Liver (tissue), 9 donors: ENCODE measurements around the gene CCDC81. TPM values are rescaled to one million over a fixed set of nuclear protein-coding genes. Genes with fewer than 3 reads are reported as not detected.

Experiments
- DNase-seq: peaks from one replicate; pipeline ENCODE4 v3.0.0-alpha.2; 2017; ENCODE audit warnings: low spot score
- H3K27ac ChIP-seq, 2 donors: one replicate each; pipeline ENCODE4 v1.7.0; 2013; ENCODE audit warnings: inconsistent platforms in 2 of 2, low read length in 2 of 2, control low read depth in 1 of 2, low read depth in 1 of 2, mild to moderate bottlenecking in 1 of 2
- H3K27me3 ChIP-seq, 4 donors: one replicate each; pipeline versions ENCODE4 v1.6.1 to v1.7.0; 2013; ENCODE audit warnings: low read length in 3 of 4, inconsistent platforms in 1 of 4, mild to moderate bottlenecking in 1 of 4, moderate library complexity in 1 of 4; ENCODE audit not compliant: control insufficient read depth in 4 of 4, insufficient read depth in 4 of 4
- H3K36me3 ChIP-seq, 4 donors: one replicate each; pipeline versions ENCODE4 v1.6.1 to v1.7.0; 2013; ENCODE audit warnings: low read length in 3 of 4, mild to moderate bottlenecking in 3 of 4, low read depth in 1 of 4, moderate library complexity in 1 of 4; ENCODE audit not compliant: control insufficient read depth in 4 of 4, insufficient read depth in 3 of 4
- H3K4me1 ChIP-seq, 4 donors: one replicate each; pipeline versions ENCODE4 v1.6.1 to v1.7.0; 2013; ENCODE audit warnings: low read length in 3 of 4, mild to moderate bottlenecking in 3 of 4, moderate library complexity in 1 of 4; ENCODE audit not compliant: control insufficient read depth in 4 of 4, insufficient read depth in 4 of 4
- H3K4me3 ChIP-seq, 3 donors: one replicate each; pipeline versions ENCODE4 v1.6.1 to v1.7.0; 2013; ENCODE audit warnings: low read length in 3 of 3, control low read depth in 1 of 3, low read depth in 1 of 3, mild to moderate bottlenecking in 1 of 3
- H3K9ac ChIP-seq, 2 donors: one replicate each; pipeline ENCODE4 v1.7.0; 2013; ENCODE audit warnings: low read length in 2 of 2, mild to moderate bottlenecking in 2 of 2, moderate library complexity in 2 of 2, control low read depth in 1 of 2, low read depth in 1 of 2
- H3K9me3 ChIP-seq, 4 donors: one replicate each; pipeline versions ENCODE4 v1.6.1 to v1.7.0; 2013; ENCODE audit warnings: low read length in 3 of 4; ENCODE audit not compliant: control insufficient read depth in 4 of 4
- EGR1 ChIP-seq, 2 donors: IDR thresholded peaks; 2 replicates each; pipeline ENCODE4 v1.6.1; 2016 to 2018; ENCODE audit warnings: antibody characterized with exemption in 2 of 2, low read depth in 2 of 2
- FOXA1 ChIP-seq: IDR thresholded peaks from 2 replicates; pipeline ENCODE4 v1.6.1; 2016; ENCODE audit warnings: antibody characterized with exemption
- FOXA2 ChIP-seq: IDR thresholded peaks from 2 replicates; pipeline ENCODE4 v1.6.1; 2016; ENCODE audit warnings: antibody characterized with exemption
- GABPA ChIP-seq, 2 donors: IDR thresholded peaks in 1 of 2; conservative IDR thresholded peaks in 1 of 2; 2 replicates each; pipeline ENCODE4 v1.6.1; 2016; ENCODE audit warnings: antibody characterized with exemption in 2 of 2, mild to moderate bottlenecking in 1 of 2, moderate library complexity in 1 of 2
- HNF4A ChIP-seq, 2 donors: conservative IDR thresholded peaks; 2 replicates each; pipeline ENCODE4 v1.6.1; 2016; ENCODE audit warnings: antibody characterized with exemption in 2 of 2, mild to moderate bottlenecking in 2 of 2
- HNF4G ChIP-seq: IDR thresholded peaks from 2 replicates; pipeline ENCODE4 v1.6.1; 2016; ENCODE audit warnings: antibody characterized with exemption
- JUND ChIP-seq, 2 donors: IDR thresholded peaks; 2 replicates each; pipeline ENCODE4 v1.6.1; 2016; ENCODE audit warnings: antibody characterized with exemption in 2 of 2
- NR2F2 ChIP-seq: IDR thresholded peaks from 2 replicates; pipeline ENCODE4 v1.6.1; 2016; ENCODE audit warnings: antibody characterized with exemption
- RAD21 ChIP-seq, 2 donors: IDR thresholded peaks; 2 replicates each; pipeline ENCODE4 v1.6.1; 2016; ENCODE audit warnings: antibody characterized with exemption in 2 of 2, mild to moderate bottlenecking in 2 of 2
- RXRA ChIP-seq, 2 donors: IDR thresholded peaks; 2 replicates each; pipeline ENCODE4 v1.6.1; 2017 to 2018; ENCODE audit warnings: antibody characterized with exemption in 2 of 2, mild to moderate bottlenecking in 1 of 2
- TAF1 ChIP-seq: conservative IDR thresholded peaks from 2 replicates; pipeline ENCODE4 v1.6.1; 2016; ENCODE audit warnings: antibody characterized with exemption, mild to moderate bottlenecking
- YY1 ChIP-seq: IDR thresholded peaks from 2 replicates; pipeline ENCODE4 v1.6.1; 2016; ENCODE audit warnings: antibody characterized with exemption, mild to moderate bottlenecking
- WGBS: extraction: QIAGEN DNeasy Blood & Tissue Kit; methylation state at CpG from one replicate; pipeline ENCODE4 v1.1.7; 2013; 5-methylcytosine and 5-hydroxymethylcytosine counted together
- polyA plus RNA-seq, 2 donors: library from polyadenylated mRNA; stranded (reverse) in 1 of 2; unstranded in 1 of 2; fragments of 200-250 nt in 1 of 2; fragments of >200 nt in 1 of 2; fragmentation: Nextera tagmentation in 1 of 2; extraction: Ambion mirVana in 1 of 2; gene quantifications; one replicate each; pipeline versions ENCODE4 v1.2.1 to v1.2.3, GENCODE V29; 2013 to 2015
- total RNA-seq, 2 donors: library from RNA; depleted of rRNA; stranded (reverse); fragments of >200 nt; gene quantifications; one replicate each; pipeline ENCODE4 v1.2.3, GENCODE V29; 2014
- TF ChIP-seq, protein P1 (sequence below): IDR thresholded peaks from 2 replicates; pipeline ENCODE4 v1.6.1; 2016; ENCODE audit warnings: antibody characterized with exemption, mild to moderate bottlenecking
- TF ChIP-seq, protein P2 (sequence below): IDR thresholded peaks from 2 replicates; pipeline ENCODE4 v1.6.1; 2016; ENCODE audit warnings: antibody characterized with exemption
- TF ChIP-seq, protein P3 (sequence below): IDR thresholded peaks from 2 replicates; pipeline ENCODE4 v1.6.1; 2016; ENCODE audit warnings: antibody characterized with exemption
- TF ChIP-seq, protein P4 (sequence below): IDR thresholded peaks from 2 replicates; pipeline ENCODE4 v1.6.1; 2016; ENCODE audit warnings: antibody characterized with exemption
- TF ChIP-seq, protein P5 (sequence below): fragments of 150-350 bp; IDR thresholded peaks from 2 replicates; pipeline ENCODE4 v1.5.1; 2017; ENCODE audit warnings: improper control_type of control experiment, low read depth, low read length; ENCODE audit not compliant: missing input control
- donor health status: healthy.
- donor health status: healthy.
- donor health status: healthy.
- donor health status: healthy.
- donor health status: healthy.

The CCDC81 gene
- total and polyA plus RNA-seq, 4 donors: 0.32 to 1.1 (median 0.67) TPM; not detected in 1

DNA sequence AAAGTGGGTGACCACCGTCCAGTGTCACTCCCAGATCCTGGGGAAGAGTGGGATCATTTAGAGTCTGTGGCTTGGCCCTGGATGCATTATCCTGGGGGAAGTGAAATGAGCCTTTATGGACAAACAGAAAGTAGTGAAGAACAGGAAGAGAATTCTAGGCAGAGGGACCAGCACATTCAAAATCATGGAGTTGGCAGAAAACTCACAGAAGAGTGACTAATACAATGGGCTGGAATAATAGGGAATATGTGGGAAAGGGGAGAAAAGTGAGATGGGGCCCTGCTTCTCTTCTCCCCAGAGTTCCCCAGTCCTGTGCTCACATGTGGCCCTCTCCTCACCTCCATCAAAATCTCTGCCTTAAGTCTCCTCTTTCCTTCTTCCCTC is 84.3 kb downstream of the CCDC81 start:
- Histone ChIP-seq H3K27ac (no peak overlapping the region), H3K4me1 (no peaks in the 10 kb centered on the region), H3K36me3 (no peaks in the 10 kb centered on the region), H3K4me3 (no peak overlapping the region), H3K9me3 (no peaks in the 10 kb centered on the region), H3K27me3 (no peaks in the 10 kb centered on the region), H3K9ac (no peak overlapping the region)
- TF ChIP-seq, protein P1, sequence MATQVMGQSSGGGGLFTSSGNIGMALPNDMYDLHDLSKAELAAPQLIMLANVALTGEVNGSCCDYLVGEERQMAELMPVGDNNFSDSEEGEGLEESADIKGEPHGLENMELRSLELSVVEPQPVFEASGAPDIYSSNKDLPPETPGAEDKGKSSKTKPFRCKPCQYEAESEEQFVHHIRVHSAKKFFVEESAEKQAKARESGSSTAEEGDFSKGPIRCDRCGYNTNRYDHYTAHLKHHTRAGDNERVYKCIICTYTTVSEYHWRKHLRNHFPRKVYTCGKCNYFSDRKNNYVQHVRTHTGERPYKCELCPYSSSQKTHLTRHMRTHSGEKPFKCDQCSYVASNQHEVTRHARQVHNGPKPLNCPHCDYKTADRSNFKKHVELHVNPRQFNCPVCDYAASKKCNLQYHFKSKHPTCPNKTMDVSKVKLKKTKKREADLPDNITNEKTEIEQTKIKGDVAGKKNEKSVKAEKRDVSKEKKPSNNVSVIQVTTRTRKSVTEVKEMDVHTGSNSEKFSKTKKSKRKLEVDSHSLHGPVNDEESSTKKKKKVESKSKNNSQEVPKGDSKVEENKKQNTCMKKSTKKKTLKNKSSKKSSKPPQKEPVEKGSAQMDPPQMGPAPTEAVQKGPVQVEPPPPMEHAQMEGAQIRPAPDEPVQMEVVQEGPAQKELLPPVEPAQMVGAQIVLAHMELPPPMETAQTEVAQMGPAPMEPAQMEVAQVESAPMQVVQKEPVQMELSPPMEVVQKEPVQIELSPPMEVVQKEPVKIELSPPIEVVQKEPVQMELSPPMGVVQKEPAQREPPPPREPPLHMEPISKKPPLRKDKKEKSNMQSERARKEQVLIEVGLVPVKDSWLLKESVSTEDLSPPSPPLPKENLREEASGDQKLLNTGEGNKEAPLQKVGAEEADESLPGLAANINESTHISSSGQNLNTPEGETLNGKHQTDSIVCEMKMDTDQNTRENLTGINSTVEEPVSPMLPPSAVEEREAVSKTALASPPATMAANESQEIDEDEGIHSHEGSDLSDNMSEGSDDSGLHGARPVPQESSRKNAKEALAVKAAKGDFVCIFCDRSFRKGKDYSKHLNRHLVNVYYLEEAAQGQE: no peak
- TF ChIP-seq RXRA (IDR thresholded peaks at IDR 0.05) (no peak), YY1 (no peak), GABPA (IDR thresholded peaks at IDR 0.05 in 1 of 2, conservative IDR thresholded peaks at IDR 0.05 in 1 of 2) (no peak), JUND (IDR thresholded peaks at IDR 0.05) (no peak), EGR1 (IDR thresholded peaks at IDR 0.05; ENCODE audit: low read depth in 2 of 2) (no peak), NR2F2 (no peak), FOXA1 (no peak)
- TF ChIP-seq, protein P2, sequence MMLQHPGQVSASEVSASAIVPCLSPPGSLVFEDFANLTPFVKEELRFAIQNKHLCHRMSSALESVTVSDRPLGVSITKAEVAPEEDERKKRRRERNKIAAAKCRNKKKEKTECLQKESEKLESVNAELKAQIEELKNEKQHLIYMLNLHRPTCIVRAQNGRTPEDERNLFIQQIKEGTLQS: no peak
- TF ChIP-seq, protein P3, sequence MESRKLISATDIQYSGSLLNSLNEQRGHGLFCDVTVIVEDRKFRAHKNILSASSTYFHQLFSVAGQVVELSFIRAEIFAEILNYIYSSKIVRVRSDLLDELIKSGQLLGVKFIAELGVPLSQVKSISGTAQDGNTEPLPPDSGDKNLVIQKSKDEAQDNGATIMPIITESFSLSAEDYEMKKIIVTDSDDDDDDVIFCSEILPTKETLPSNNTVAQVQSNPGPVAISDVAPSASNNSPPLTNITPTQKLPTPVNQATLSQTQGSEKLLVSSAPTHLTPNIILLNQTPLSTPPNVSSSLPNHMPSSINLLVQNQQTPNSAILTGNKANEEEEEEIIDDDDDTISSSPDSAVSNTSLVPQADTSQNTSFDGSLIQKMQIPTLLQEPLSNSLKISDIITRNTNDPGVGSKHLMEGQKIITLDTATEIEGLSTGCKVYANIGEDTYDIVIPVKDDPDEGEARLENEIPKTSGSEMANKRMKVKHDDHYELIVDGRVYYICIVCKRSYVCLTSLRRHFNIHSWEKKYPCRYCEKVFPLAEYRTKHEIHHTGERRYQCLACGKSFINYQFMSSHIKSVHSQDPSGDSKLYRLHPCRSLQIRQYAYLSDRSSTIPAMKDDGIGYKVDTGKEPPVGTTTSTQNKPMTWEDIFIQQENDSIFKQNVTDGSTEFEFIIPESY: no peak
- TF ChIP-seq, protein P4, sequence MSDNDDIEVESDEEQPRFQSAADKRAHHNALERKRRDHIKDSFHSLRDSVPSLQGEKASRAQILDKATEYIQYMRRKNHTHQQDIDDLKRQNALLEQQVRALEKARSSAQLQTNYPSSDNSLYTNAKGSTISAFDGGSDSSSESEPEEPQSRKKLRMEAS: no peak
- WGBS: 93% methylated on average over 1 of the region's 1 CpG
- no peak for DNase-seq

DNA sequence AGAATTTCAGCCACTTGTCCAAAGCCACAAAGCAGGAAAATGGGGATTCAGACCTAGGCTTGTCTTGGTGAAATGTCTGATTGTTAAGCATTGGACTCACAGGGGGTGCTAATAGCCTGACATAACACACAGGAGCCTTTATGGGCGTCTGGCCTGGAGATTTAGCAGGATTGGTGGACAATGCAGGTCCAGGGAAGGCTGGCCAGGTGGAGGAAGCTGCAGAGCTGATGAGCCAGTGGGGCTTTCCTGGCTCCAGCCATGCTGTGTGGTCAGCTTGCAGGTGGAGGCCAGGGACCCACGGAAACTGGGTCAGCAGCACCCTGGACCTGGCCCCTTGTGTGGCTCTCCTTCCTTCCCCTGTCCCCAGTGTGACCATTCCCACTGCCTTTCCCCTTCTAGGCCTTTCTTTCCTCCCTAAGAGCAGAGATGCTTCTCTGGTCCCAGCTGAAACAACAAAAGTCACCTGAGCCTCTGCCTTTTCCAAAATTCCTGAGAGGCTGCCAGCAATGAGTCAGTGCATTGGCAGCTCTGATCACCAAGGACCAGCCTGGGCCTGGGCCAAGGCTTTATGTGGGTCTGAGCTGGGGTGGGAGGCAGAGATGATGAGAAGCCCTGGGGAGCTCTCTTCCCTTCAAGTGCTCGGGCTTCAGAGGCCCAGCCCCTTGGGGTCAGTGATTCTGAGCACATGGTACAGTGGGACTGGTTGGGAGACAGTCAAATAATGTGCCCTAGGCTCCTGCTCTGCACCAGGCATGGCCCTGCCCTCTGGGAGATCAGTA is 85.2 kb downstream of the CCDC81 start:
- 88% methylated on average over 3 of the region's 3 CpGs for WGBS
- Histone ChIP-seq H3K27ac (no peak overlapping the region), H3K4me3 (no peak overlapping the region), H3K27me3 (no peaks in the 10 kb centered on the region), H3K4me1 (no peaks in the 10 kb centered on the region), H3K9ac (no peak overlapping the region), H3K9me3 (no peaks in the 10 kb centered on the region), H3K36me3 (no peaks in the 10 kb centered on the region)
- no peak for DNase-seq
- TF ChIP-seq, protein P2: no peak
- TF ChIP-seq RXRA (IDR thresholded peaks at IDR 0.05): no peak
- TF ChIP-seq FOXA2: no peak
- no peak for TF ChIP-seq RAD21 (IDR thresholded peaks at IDR 0.05)
- no peak for TF ChIP-seq TAF1
- no peak for TF ChIP-seq FOXA1
- no peak for TF ChIP-seq GABPA (IDR thresholded peaks at IDR 0.05 in 1 of 2, conservative IDR thresholded peaks at IDR 0.05 in 1 of 2)
- no peak for TF ChIP-seq YY1
- no peak for TF ChIP-seq HNF4G
- TF ChIP-seq, protein P4: no peak
- TF ChIP-seq, protein P3: no peak
- TF ChIP-seq NR2F2: no peak
- TF ChIP-seq, protein P5, sequence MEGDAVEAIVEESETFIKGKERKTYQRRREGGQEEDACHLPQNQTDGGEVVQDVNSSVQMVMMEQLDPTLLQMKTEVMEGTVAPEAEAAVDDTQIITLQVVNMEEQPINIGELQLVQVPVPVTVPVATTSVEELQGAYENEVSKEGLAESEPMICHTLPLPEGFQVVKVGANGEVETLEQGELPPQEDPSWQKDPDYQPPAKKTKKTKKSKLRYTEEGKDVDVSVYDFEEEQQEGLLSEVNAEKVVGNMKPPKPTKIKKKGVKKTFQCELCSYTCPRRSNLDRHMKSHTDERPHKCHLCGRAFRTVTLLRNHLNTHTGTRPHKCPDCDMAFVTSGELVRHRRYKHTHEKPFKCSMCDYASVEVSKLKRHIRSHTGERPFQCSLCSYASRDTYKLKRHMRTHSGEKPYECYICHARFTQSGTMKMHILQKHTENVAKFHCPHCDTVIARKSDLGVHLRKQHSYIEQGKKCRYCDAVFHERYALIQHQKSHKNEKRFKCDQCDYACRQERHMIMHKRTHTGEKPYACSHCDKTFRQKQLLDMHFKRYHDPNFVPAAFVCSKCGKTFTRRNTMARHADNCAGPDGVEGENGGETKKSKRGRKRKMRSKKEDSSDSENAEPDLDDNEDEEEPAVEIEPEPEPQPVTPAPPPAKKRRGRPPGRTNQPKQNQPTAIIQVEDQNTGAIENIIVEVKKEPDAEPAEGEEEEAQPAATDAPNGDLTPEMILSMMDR: no peak
- TF ChIP-seq HNF4A (conservative IDR thresholded peaks at IDR 0.05): no peak
